SIG-M5 treated with dmso at 0.1 percent for 504 hours (cell line): ENCODE data around the gene ERC2.

Experiments used
- DNase-seq: peaks from one replicate; lab custom pipeline; 2025; ENCODE audit not compliant: unreplicated experiment; lab: John Stamatoyannopoulos, UW

Gene ERC2

DNA sequence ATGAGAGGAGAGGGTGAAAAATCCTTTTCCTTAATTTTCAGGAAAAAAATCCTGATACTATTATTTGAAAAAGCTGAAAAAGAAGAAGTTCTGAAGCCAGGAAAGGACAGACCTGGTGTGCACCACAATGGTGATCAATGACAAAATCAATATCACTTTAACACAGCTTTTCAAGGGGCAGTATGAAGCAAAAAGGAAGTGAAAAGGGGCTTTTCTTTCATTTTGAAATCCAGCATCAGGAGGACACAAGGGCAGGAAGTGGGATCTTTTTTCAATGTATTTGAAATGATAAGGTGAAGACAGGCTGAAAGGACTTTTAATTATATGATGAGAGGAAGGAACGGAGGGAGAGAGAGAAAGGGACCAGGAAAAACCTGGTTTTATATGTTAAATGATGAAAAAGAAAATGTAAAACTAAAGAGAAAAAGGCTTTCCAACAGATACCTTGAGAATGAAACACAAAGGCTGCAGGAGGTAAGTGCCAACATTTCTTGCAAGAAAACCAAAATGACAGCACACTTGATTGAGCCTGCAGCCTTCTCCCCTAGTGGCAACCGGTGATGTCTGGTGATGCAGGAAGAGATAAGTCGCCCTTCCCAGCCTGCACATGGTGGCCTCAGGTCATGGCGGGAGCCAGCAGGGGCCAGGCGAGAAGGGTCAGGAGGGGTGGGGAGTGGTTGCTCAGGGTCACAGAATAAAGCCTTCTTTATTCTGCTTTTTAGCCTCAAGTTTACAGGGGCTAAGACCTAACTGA lies 744.4 kb downstream of the ERC2 start:
- DNase-seq = no peak

DNA sequence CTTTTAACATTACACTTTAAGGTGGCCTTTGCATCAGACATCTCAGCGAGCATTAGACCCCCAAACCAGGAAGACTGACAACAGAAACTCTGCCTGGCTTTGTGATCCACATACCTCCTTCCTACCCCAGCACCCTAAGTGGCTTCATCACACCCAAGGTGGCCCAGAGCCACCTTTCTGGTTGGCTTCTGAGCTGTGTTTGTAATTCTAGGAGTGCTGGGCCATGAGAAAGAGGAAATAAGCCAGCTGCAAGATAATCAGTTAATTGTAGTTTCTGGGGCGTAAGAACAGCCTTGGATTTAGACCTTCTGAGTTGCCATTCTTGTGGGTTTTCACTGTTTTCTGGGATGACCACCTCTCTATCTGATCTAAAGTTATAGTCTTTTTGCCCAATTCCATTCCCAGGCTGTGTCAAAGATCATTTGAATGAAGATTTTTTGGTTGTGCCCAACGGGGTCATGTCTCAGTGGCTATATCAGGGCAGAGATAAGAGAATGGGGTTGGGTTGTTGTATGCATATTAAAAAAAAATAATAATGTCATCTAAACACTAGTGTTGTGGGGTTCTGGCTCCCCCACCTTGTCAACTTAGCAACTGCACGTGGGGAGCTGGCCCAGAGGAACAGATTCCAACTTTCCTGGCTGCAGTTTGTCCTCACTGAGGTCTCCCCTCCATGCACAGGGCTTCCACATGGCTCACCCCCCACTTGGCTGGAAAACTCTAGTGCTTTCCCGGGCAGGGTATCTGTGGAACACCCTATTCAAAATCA lies 746.4 kb downstream of the ERC2 start:
- no peak for DNase-seq

DNA sequence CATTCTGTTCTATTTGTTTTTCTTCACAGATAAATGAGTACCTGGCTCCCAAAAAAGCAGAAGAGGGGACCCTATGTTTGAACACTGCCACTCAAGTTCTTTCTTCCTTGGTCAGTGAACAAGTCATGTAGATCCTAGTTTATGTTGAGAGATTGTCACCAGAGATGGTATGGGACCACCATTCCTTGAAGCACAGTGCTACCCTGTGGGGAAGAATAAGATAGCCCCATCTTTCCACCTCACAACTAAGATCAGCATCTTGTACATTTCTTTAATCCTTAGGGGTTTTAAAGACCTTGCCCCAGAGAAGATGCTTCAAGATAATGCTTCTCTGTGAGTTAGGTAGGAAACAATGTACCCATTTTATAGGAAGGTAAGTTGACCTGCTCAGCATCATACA lies 747.7 kb downstream of the ERC2 start:
- DNase-seq = no peak

DNA sequence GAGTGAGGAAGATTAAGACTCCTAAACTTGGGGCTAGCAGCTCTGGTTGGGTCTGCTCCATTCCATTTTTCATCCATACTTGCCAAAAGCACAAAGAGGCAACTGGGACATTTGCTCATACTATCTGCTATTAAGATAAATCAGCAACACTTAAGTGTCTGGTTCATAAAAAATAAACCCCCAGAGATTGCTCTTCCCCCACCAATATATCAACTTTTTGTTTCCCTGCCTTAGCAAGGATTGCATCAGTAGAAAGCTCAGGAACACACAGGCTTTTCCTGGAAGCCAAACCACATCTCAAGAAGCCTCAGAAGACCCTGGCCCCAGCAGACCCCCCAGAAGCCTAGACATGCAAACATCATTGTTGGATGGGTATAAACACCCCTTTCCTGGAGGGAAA lies 748.8 kb downstream of the ERC2 start:
- no peak for DNase-seq

DNA sequence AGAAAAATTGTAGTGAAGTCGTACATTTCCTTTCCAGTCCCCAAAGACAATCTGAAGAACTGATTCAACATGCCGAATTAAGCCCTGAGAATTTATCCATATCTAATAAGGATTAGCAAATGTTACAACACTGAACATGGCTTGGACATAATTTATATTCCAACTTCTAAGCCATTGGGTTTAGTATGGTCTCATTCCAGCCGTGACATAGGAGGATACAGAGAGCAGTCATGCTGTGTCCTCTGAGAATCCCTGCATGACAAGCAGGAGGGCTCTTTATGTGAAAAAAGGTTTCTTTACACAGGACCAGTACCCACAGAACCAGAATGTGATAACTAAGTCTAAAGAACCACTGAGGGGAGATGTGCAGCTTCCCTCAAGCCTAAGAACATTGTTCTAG lies 749.3 kb downstream of the ERC2 start:
- DNase-seq = no peak

DNA sequence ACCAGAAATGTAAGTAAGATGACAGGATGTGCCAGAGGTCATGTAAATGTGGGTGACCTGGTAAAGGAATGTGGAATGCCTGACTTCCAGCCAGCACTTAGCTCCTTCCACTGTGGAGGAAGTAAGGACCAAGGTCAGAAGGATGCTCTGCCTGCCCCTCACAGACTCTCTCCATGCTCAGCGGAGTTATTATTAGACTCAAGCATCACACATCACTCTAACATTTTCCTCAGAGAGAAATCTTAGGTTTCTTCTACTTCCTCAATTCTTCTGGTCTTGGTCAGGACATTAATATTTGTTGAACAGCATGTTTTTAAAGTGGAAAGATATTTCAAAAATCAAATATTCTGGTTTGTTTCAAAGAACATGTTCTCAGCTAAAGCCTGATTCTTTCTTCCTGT lies 749.7 kb downstream of the ERC2 start:
- DNase-seq = no peak

DNA sequence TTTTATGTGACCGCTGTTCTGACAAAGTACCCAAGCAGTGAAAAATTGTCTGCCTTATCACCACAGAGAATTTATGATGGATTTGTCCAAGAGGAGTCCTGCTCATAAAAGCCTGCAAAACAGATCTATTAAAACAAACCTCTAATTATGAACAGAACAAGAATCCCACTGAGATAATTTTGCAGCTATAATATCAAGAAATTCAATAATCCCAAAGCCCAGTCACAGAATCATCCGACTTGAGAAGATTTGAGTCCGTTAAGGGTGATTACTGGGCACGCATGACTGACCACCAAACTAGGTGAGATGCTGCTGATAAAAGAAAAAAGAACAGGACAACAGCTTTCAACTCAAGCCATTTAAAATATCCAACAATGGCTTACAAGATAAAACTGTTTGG lies 750.2 kb downstream of the ERC2 start:
- DNase-seq = no peak

DNA sequence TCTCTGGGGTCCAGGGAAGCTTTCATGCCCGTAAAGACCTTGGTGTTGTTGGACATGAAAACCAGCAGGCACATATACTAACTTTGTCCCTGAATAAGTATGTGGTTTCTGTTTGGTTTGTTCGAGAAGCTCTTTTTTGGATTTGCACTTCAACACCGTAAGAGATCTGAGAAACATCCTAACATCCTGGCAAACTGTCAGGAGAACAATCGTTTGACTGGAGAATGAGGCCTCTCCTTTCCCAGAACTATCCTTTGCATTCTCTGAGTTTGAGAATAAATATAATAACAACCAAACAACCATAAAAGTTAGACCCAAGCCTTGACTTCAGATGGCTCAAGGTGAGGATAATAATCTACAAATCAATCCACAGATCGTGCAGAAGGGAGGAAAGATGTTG lies 750.8 kb downstream of the ERC2 start:
- DNase-seq = no peak

DNA sequence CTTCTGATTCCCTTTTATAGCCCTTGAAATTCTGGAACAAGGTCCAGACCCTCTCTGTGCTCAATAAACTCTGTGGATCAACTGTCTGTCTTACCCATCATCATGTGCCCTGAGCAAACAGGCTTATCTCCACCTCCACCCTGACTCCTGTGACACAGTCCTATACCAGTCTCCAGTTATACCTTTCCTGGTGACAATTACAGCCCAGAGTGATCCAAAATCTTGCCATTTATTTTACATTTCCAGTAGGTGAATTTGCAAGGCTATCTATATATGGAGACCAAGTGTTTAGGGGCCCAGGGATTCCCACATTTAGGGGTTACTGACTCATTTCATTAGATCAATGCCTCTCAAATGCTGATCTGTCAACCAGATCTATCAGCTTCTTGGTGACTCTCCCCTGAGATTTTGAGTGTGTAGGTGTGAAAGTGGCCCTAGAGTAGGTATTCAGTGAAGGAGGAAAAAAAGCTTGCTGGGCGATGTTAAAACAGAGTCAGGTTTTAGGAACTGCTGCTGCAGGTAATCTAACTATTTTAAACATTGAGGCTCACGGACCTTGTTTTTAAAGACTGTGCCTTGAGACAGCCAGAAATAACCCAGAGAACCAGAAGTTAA lies 751.5 kb downstream of the ERC2 start:
- no peak for DNase-seq

DNA sequence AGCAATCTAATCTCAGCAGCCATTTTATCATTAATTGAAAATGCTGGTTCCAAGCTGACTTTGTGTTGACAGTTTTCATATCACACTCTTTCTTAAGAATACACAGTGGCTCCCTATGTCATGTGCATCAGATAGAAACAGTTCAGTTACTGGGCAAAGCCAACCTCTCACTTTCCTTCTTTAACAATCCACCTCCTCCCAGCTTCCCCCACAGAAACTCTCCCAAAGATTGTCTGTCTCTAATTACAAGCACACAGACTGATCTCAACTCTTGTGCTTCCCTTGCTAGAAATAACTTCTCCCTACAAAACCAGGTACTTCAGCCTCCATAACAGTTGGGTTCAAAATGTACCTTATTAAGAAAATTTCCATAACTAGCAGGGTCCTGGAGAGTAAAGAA lies 752.2 kb downstream of the ERC2 start:
- DNase-seq = no peak

DNA sequence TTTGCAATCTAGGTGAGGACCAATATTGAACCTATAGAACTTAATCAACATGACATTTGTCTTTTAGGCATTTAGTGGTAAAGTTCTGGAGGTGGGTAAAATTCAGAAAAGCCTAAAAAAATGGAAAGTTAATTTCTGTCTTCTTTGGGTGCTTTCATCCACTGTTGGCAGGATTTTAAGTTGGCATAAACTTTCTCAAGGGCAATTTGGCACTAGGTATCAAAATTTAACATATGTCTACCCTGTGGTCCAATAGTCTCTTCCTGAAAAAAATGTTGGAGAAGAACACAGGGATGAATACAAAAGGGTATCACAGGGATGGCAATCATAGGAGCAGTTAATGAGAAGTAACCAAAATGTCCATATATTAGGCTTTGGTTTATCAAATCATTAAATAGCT lies 754.2 kb downstream of the ERC2 start:
- no peak for DNase-seq

DNA sequence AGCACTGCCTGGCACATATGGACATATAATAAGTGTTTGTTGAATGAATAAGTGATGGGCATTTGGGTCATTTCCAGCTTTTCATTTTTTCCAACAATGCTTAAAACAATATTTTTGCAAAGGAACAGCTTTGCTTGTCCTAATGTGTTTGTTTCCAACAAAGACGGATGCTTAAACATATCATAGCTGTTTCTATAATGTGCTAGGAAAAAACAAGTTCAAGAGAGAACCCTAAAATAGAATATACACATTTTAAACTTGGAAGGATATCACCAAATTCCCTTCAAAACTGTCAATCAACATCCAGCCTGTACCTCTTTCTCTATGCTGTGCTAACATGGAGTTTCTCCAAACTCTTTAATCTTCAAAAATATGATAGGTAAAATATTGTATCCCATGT lies 756.6 kb downstream of the ERC2 start:
- DNase-seq = no peak

DNA sequence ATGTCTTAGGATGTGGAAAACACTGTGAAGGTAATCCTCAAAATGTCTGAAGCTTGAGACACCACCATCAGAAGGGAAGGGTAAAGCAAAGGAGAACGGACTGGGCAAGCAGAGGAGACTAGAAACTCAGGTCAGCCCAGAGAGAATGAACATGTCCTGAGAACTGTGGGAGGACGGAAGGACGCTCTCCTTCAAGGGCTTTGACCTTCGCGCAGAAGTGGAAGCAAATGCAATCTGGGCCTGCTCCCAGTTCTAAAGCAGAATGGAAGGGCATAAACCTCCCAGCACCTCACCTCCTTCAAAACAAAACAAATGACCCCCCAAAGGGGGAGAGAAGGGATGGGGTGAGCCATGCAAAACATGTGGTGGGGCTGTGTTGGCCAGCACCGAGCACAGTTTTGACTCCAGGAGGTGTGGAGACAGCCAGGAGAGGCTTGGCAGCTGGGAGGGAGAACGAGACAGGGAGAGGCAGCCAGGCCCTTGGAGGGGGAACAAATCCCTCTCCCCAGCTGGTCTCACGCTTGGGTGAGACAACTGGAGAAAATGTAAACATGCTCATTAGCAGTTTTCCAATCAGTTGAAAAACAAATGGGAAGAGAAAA lies 758.8 kb downstream of the ERC2 start:
- no peak for DNase-seq

DNA sequence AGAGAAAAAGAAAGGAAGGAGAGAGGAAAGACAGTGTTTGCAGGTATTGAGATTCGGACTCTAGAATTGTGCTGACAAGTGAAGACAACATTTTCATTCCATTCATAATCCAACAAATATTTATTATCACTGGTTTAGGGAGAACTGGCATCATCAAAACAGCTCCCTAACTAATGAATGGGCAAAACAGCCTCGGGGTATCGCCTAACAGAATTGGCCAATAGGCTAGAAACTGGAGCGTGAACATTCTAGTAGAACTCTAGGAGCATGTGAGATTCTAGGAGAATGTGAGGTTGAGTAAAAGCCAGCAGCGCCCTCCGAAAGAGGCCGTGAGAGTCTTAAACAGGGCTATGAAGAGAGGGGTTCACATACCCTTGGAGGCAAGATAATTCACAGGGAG lies 759.3 kb downstream of the ERC2 start:
- no peak for DNase-seq

DNA sequence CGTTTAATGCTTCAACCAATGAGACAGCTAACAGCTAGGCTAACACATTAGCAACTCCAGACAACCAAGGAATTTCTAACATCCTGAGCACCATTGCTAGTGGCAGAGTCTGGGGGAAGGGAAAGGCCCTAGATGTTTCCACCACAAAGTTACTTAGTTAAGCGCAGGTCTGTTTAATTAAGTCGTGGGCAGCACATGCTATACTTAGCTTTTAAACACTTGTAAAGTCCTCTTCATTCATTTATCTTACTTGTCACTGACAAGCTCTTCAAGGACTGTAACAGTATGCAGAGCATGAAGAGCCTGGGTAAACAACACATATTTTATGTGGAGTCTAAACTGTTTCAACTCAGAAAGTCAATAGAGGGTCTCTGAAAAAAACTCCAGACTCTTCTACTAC lies 760.0 kb downstream of the ERC2 start:
- DNase-seq = no peak

DNA sequence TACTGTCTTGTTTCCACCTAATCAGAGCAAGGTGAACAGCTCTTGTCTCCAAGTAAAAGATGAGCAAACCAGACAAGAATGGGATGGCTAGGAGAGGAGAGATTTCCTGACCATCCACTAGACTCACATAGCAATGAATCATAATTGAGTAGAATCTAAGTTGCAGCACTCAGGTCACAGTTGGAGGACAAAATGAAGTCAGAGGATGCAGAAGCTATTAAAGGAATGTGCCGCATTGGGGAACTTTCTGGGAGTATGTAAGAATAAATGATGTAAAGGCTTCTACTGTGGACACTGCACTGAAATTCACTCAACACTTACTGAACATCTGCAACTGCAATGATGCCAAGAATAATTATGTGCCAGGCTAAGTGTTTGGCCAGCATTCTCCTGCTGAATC lies 763.7 kb downstream of the ERC2 start:
- DNase-seq = no peak

DNA sequence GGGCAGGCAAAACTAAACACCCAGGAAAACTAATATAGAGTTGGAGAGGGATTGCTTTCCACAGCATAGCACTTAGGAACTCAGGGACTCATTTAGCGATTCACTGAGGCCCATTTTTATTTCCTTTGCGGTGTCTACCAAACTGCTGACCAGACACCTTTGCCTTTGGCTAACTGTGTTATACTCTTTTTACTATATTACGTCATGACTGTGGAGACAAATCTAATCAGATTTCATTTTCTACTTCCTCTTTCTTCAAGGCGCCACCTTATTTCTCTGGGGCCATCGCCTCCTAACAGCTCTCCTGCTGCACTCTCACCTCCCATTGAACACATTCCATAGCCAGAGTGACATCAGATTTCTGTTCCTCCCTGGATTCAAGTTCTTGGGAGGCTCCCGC lies 765.4 kb downstream of the ERC2 start:
- no peak for DNase-seq

DNA sequence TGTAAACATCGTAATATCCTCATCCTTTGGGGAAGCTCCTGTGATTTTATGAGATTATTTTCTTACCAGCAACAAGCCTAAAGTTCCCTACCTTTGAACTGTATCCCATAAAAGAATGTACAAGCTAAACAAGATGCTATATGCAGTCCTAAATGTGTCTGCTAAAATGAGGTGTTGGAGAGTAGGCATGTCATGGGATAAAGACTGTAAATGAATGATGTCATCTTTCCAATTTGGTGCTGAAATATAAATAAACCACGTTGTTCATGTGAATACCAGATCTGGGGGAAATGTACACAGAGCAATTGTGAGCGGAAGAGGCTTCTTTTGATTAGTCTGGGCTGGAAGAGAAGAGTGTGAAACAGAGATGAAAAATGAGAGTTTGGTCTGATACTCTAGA lies 766.3 kb downstream of the ERC2 start:
- no peak for DNase-seq

DNA sequence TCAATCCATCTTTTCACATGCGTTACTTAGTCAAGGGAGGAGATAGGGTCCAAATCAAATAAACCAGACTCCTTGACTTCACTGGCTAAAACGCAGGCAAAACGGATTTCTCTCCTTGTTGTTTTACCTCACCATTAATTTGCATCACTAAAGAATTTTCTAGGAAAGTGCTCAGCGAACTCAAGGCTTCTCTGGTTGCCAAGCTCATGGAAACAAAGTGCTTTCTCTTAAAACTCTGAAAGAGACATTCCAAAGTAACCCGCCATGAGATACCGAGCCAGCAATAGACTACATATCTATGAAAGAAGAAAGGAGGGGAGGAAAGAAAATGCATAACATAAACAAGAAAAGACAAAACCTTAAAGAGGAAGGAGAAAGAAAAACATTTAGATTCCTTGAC lies 769.4 kb downstream of the ERC2 start:
- no peak for DNase-seq

DNA sequence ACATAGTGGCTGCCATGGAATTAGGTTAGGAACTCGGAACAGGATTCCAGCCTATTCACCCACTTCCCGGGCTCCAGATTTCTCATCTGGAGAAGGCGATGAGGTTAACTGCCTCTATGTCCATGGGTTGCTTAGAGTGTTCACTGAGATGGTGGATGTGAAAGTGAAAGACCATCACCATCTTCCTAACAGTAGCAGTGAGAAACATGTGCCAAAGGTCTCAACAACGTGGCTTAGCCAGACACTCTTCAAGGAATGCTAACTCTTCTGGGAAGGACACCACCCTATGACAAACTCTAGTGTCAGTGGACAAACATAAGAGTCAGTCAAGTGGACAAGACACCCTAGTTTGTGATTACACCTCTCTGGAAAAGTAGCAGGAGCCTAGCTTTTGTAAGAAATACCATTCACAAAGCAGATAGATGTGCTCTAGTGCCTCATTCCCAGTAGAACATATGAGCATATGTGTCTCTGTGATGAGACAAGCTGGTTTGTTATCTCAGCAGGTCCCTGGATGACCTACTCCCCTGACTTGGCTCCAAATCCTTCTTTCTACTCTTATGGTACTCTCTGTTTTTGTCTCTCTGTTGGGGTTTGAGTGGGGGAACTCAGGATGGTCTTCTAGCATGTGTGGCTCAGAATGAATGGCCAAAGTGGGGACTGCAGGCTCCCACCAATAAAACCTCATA lies 770.9 kb downstream of the ERC2 start:
- DNase-seq = no peak

DNA sequence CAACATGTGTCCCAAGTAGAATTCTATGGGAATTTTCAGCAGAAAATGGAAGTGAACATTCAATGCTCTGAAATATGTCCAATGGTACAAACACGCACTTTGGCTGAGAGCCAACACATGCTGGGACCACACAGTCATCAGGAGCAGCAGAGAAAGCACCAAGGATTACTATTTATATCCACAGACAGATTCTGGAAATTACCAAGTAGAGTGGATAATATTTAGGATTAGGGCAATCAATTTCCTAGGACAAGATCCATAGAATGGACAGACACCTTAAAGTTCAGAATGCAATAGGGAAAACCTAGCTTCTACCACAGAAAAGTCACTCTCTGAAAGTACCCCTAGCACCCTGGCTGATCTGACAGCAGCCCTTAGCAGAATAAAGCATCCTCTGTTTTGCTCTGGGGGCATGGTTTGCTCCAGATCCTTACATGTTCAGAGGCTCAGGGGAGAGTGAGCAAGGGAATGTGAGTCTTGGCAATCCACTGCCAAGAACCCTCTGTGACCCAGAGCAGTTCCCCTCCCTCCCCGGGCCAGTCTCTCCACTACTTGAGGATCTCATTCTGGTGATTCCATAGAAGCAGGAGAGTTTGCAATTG lies 775.2 kb downstream of the ERC2 start:
- DNase-seq = no peak
